HCT116 (cell line): ENCODE results near the gene B3GALT2. TPM values are rescaled to one million over a fixed set of nuclear protein-coding genes. Genes with fewer than 3 reads are reported as not detected.

Source experiments
- ATAC-seq: fragments of 200-7000 bp; cut with Tn5 transposase; 2 replicates; pipeline ENCODE4 v1.9.1; 2020; ENCODE audit warnings: mild to moderate bottlenecking, moderate library complexity
- BruUV-seq: library from RNA; stranded (reverse); fragments of 400-500 nt; replicated peaks from 2 replicates; lab custom pipeline; 2021; lab: Mats Ljungman, UMichigan
- CTCF ChIA-PET: fragments of 300-600 bp; sonication (Branson Sonifier 250); formaldehyde crosslinking; loops from one replicate; lab custom pipeline; 2021; ENCODE audit warnings: antibody characterized with exemption; lab: Charles Lee
- POLR2A ChIA-PET: fragments of 300-600, 350-600 bp; sonication (Branson Sonifier 250); formaldehyde crosslinking; loops from one replicate; lab custom pipeline; 2021; ENCODE audit warnings: antibody characterized with exemption; lab: Charles Lee
- RAD21 ChIA-PET, 2 experiments: fragments of 300-600 bp; sonication (Branson Sonifier 250); formaldehyde crosslinking; loops; one replicate each; lab custom pipeline; 2023; ENCODE audit warnings: low total read pairs in 2 of 2; ENCODE audit not compliant: uncharacterized antibody in 2 of 2, unreplicated experiment in 2 of 2, low non-redundant PET in 1 of 2; lab: Charles Lee
- DNase-seq: peaks from one replicate; pipeline ENCODE4 v3.0.0-alpha.2; 2010; ENCODE audit warnings: low read depth, low spot score
- H2AFZ ChIP-seq: fragments of 200-600 bp; shearing (Covaris generic), sonication (generic); 2 replicates; pipeline ENCODE4 v1.6.1; 2017; ENCODE audit warnings: low read depth, mixed run types, mixed read lengths, antibody characterized with exemption, low read length; ENCODE audit not compliant: poor library complexity, severe bottlenecking
- H3K27ac ChIP-seq: 2 replicates; pipeline ENCODE4 v1.5.1; 2012; ENCODE audit warnings: low read depth, low read length
- H3K27me3 ChIP-seq: fragments of 200-600 bp; sonication (generic); 2 replicates; pipeline ENCODE4 v1.6.1; 2016; ENCODE audit warnings: mixed run types, low read length, mixed read lengths; ENCODE audit not compliant: insufficient read depth
- H3K36me3 ChIP-seq, 2 experiments: fragments of 200-500 bp in 1 of 2; fragments of 200-600 bp in 1 of 2; sonication (Bioruptor generic) in 1 of 2; sonication (generic) in 1 of 2; 2 replicates each; pipeline versions ENCODE4 v1.5.1 to v1.6.1; 2014 to 2016; ENCODE audit warnings: low read length in 2 of 2, inconsistent platforms in 1 of 2, mixed read lengths in 1 of 2, mixed run types in 1 of 2; ENCODE audit not compliant: insufficient read depth in 2 of 2, control insufficient read depth in 1 of 2
- H3K4me1 ChIP-seq, 2 experiments: fragments of 200-600 bp in 1 of 2; sonication (generic) in 1 of 2; 2 replicates each; pipeline versions ENCODE4 v1.5.1 to v1.6.1; 2012 to 2017; ENCODE audit warnings: low read length in 2 of 2, inconsistent platforms in 1 of 2, mild to moderate bottlenecking in 1 of 2, mixed read lengths in 1 of 2, mixed run types in 1 of 2, moderate library complexity in 1 of 2; ENCODE audit not compliant: insufficient read depth in 2 of 2, control insufficient read depth in 1 of 2
- H3K4me2 ChIP-seq: fragments of 200-600 bp; sonication (generic); 2 replicates; pipeline ENCODE4 v1.6.1; 2017; ENCODE audit warnings: mixed run types, low read length, mixed read lengths
- H3K4me3 ChIP-seq, 2 experiments: fragments of 200-600 bp in 1 of 2; sonication (generic) in 1 of 2; replicated peaks in 1 of 2; 2 replicates each; pipeline ENCODE4 v1.5.1; 2011 to 2016; ENCODE audit warnings: low read length in 2 of 2, control low read depth in 1 of 2, low read depth in 1 of 2, mild to moderate bottlenecking in 1 of 2, mixed read lengths in 1 of 2, mixed run types in 1 of 2
- H3K79me2 ChIP-seq: fragments of 200-600 bp; sonication (generic); 2 replicates; pipeline ENCODE4 v1.6.1; 2017; ENCODE audit warnings: mild to moderate bottlenecking, mixed run types, low read length, moderate library complexity, mixed read lengths; ENCODE audit not compliant: insufficient read depth
- H3K9ac ChIP-seq: fragments of 200-600 bp; sonication (generic); 2 replicates; pipeline ENCODE4 v1.6.1; 2016; ENCODE audit warnings: low read length, mixed read lengths
- H3K9me2 ChIP-seq: fragments of 200-600 bp; sonication (generic), shearing (Covaris generic); 2 replicates; pipeline ENCODE4 v1.6.1; 2017; ENCODE audit warnings: mixed run types, mild to moderate bottlenecking, moderate library complexity; ENCODE audit not compliant: insufficient read depth
- H3K9me3 ChIP-seq, 2 experiments: fragments of 200-500 bp in 1 of 2; fragments of 200-600 bp in 1 of 2; sonication (Bioruptor generic) in 1 of 2; sonication (generic) in 1 of 2; 2 replicates each; pipeline ENCODE4 v1.6.1; 2014 to 2017; ENCODE audit warnings: low read length in 2 of 2, mixed read lengths in 2 of 2, inconsistent platforms in 1 of 2, low read depth in 1 of 2, mild to moderate bottlenecking in 1 of 2, mixed run types in 1 of 2, moderate library complexity in 1 of 2; ENCODE audit not compliant: control insufficient read depth in 1 of 2, insufficient read depth in 1 of 2
- H4K20me1 ChIP-seq: fragments of 200-600 bp; sonication (generic), shearing (Covaris generic); 2 replicates; pipeline ENCODE4 v1.6.1; 2017; ENCODE audit warnings: mixed run types, mild to moderate bottlenecking, moderate library complexity; ENCODE audit not compliant: insufficient read depth
- CBX3 ChIP-seq: IDR thresholded peaks from 2 replicates; pipeline ENCODE4 v1.6.1; 2012; ENCODE audit warnings: low read depth
- CEBPB ChIP-seq: IDR thresholded peaks from 2 replicates; pipeline ENCODE4 v1.6.1; 2012; ENCODE audit warnings: low read depth
- ELF1 ChIP-seq: IDR thresholded peaks from 2 replicates; pipeline ENCODE4 v1.6.1; 2012; ENCODE audit warnings: low read depth, borderline replicate concordance
- JUND ChIP-seq: IDR thresholded peaks from 2 replicates; pipeline ENCODE4 v1.6.1; 2012
- POLR2A ChIP-seq: IDR thresholded peaks from 2 replicates; pipeline ENCODE4 v1.7.0; 2011; ENCODE audit warnings: borderline replicate concordance; ENCODE audit not compliant: insufficient read depth, insufficient read length; ENCODE audit errors: extremely low read depth
- SP1 ChIP-seq: IDR thresholded peaks from 2 replicates; pipeline ENCODE4 v1.6.1; 2012; ENCODE audit warnings: low read depth
- TCF7L2 ChIP-seq: IDR thresholded peaks from 2 replicates; pipeline ENCODE4 v1.7.0; 2011; ENCODE audit warnings: borderline replicate concordance, inconsistent platforms; ENCODE audit not compliant: insufficient read depth, insufficient read length; ENCODE audit errors: extremely low read depth
- YY1 ChIP-seq: IDR thresholded peaks from 2 replicates; pipeline ENCODE4 v1.6.1; 2011; ENCODE audit warnings: low read length, low read depth, moderate library complexity, mild to moderate bottlenecking; ENCODE audit not compliant: insufficient replicate concordance; ENCODE audit errors: extremely low read depth
- ZFX ChIP-seq: fragments of 450-650 bp; IDR thresholded peaks from 2 replicates; pipeline ENCODE4 v1.6.1; 2017
- intact Hi-C: fragments of 100-400 bp; cut with micrococcal nuclease; formaldehyde crosslinking; loops from 2 replicates; pipeline ENCODE4 v1.10.0; 2022
- total RNA-seq: library from RNA; stranded (reverse); gene quantifications from one replicate; pipeline ENCODE4 v1.2.1, GENCODE V29; 2021; ENCODE audit not compliant: unreplicated experiment
- TF ChIP-seq, protein P1 (sequence below), 3 experiments: fragments of 200-600 bp in 1 of 3; sonication (generic) in 1 of 3; IDR thresholded peaks in 2 of 3; conservative IDR thresholded peaks in 1 of 3; 2 replicates each; pipeline ENCODE4 v1.5.1; 2012 to 2017; ENCODE audit warnings: low read depth in 2 of 3, low read length in 2 of 3, antibody characterized with exemption in 1 of 3, borderline replicate concordance in 1 of 3, control low read depth in 1 of 3, mild to moderate bottlenecking in 1 of 3, mixed read lengths in 1 of 3, mixed run types in 1 of 3, moderate library complexity in 1 of 3; ENCODE audit not compliant: insufficient read depth in 1 of 3
- TF ChIP-seq, protein P2 (sequence below): IDR thresholded peaks from 2 replicates; pipeline ENCODE4 v1.6.1; 2012
- TF ChIP-seq, protein P3 (sequence below): IDR thresholded peaks from 2 replicates; pipeline ENCODE4 v1.6.1; 2011; ENCODE audit warnings: mild to moderate bottlenecking, low read length, moderate library complexity; ENCODE audit not compliant: insufficient replicate concordance; ENCODE audit errors: extremely low read depth
- TF ChIP-seq, protein P4 (sequence below): IDR thresholded peaks from 2 replicates; pipeline ENCODE4 v1.6.1; 2012

B3GALT2 gene
- total RNA-seq, 1 experiment from 2014 or later: 0.15 TPM

DNA sequence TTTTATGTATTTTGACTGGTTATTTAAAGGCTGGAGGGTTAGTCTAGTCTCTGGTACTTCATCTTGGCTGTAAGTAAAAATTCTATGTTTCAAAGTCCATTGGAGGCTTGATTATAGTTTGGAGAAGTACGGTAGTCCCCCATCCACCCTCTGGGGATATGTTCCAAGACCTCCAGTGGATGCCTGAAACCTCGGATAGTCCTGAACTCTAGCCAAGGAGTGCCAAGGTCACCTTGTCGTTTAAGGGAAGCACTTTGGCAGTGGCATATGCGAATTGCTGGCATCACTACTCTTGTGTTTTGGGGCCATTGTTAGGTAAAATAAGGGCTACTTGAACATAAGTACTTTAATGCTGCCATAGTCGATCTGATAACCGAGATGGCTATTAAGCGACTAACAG, 46.2 kb downstream of the B3GALT2 start (continued):
- TF ChIP-seq, protein P1, sequence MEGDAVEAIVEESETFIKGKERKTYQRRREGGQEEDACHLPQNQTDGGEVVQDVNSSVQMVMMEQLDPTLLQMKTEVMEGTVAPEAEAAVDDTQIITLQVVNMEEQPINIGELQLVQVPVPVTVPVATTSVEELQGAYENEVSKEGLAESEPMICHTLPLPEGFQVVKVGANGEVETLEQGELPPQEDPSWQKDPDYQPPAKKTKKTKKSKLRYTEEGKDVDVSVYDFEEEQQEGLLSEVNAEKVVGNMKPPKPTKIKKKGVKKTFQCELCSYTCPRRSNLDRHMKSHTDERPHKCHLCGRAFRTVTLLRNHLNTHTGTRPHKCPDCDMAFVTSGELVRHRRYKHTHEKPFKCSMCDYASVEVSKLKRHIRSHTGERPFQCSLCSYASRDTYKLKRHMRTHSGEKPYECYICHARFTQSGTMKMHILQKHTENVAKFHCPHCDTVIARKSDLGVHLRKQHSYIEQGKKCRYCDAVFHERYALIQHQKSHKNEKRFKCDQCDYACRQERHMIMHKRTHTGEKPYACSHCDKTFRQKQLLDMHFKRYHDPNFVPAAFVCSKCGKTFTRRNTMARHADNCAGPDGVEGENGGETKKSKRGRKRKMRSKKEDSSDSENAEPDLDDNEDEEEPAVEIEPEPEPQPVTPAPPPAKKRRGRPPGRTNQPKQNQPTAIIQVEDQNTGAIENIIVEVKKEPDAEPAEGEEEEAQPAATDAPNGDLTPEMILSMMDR (IDR thresholded peaks at IDR 0.05 in 2 of 3, conservative IDR thresholded peaks at IDR 0.05 in 1 of 3; ENCODE audit: borderline replicate concordance in 1 of 3, insufficient read depth in 1 of 3, low read depth in 2 of 3, low read length in 2 of 3): no peak
- TF ChIP-seq CEBPB (no peak), ELF1 (no peak), POLR2A (no peak)
- TF ChIP-seq, protein P2, sequence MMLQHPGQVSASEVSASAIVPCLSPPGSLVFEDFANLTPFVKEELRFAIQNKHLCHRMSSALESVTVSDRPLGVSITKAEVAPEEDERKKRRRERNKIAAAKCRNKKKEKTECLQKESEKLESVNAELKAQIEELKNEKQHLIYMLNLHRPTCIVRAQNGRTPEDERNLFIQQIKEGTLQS: no peak

DNA sequence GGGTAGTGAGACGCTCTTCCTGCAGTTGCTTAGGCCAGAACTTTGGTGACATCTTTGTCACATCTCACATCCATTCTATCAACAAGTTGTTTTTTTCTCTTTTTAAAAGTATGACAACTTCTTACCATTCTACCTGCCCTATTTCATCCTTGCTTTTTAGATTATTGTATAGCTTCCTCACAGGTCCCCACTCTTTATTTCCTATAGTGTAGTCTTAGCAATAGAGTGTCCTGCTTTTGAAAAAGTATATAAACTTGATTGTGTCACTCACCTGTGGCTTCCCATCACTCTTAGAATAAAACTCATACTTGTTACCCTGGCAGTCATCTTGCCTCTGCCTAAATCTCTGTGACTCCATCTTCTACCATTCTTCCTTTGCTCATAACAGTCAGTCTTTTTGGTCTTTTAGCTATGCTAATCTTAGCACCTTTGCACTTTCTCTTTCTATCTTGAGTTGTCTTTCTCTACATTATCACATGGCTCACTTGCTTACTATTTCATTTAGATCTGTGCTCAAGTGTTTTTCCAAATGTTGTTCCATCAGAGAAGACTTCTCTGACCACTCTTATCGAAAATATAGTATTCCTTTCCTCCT, 55.0 kb downstream of the B3GALT2 start:
- Histone ChIP-seq H3K4me3 (no peak overlapping the region), H3K4me1 (peaks cover 13 to 22% of the 10 kb centered on the region in 2 experiments), H3K4me2 (no peak overlapping the region), H3K27ac (no peak overlapping the region), H3K36me3 (peaks cover 36 to 41% of the 10 kb centered on the region in 2 experiments), H3K27me3 (no peaks in the 10 kb centered on the region), H3K9ac (no peak overlapping the region), H3K9me2 (no peaks in the 10 kb centered on the region), H3K79me2 (peaks cover 95% of the 10 kb centered on the region), H2AFZ (no peak overlapping the region), H4K20me1 (no peaks in the 10 kb centered on the region; the same call in 1 of the 2 replicates), H3K9me3 (no peaks in the 10 kb centered on the region)
- ChIA-PET RAD21 (no interaction called here), POLR2A (no interaction called here), CTCF (no interaction called here)
- ATAC-seq: no peak
- DNase-seq: no peak
- no TSS peak for BruUV-seq
- TF ChIP-seq, protein P3, sequence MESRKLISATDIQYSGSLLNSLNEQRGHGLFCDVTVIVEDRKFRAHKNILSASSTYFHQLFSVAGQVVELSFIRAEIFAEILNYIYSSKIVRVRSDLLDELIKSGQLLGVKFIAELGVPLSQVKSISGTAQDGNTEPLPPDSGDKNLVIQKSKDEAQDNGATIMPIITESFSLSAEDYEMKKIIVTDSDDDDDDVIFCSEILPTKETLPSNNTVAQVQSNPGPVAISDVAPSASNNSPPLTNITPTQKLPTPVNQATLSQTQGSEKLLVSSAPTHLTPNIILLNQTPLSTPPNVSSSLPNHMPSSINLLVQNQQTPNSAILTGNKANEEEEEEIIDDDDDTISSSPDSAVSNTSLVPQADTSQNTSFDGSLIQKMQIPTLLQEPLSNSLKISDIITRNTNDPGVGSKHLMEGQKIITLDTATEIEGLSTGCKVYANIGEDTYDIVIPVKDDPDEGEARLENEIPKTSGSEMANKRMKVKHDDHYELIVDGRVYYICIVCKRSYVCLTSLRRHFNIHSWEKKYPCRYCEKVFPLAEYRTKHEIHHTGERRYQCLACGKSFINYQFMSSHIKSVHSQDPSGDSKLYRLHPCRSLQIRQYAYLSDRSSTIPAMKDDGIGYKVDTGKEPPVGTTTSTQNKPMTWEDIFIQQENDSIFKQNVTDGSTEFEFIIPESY: no peak
- TF ChIP-seq ZFX (no peak), YY1 (no peak), TCF7L2 (no peak), JUND (no peak), CBX3 (no peak), SP1 (no peak)
- TF ChIP-seq, protein P4, sequence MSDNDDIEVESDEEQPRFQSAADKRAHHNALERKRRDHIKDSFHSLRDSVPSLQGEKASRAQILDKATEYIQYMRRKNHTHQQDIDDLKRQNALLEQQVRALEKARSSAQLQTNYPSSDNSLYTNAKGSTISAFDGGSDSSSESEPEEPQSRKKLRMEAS: no peak
- TF ChIP-seq, protein P2: no peak
- intact Hi-C loops: no loop called here
